GM19239 (cell line): ENCODE measurements around the gene GDF2.
A peak's percentile ranks its signal among the peaks of the same experiment; 100 is the strongest.

ENCODE experiments used
- DNase-seq: peaks from one replicate; pipeline ENCODE4 v3.0.0; 2011; ENCODE audit warnings: low spot score; ENCODE audit not compliant: insufficient read length
- FAIRE-seq: peaks from 2 replicates; lab custom pipeline; 2011; peaks lifted over from hg19 to GRCh38; lab: Jason Lieb, UNC

GDF2 gene

GRCh38 chr10:47330804-47331203 is 8.6 kb downstream of the GDF2 start:
- DNase-seq (no peak), FAIRE-seq (no peak)

GRCh38 chr10:47331491-47331890 is 9.2 kb downstream of the GDF2 start:
- DNase-seq (no peak), FAIRE-seq (no peak)

GRCh38 chr10:47331954-47332353 is 9.7 kb downstream of the GDF2 start:
- DNase-seq (no peak), FAIRE-seq (no peak)

- FAIRE-seq: no peak
- DNase-seq: no peak
These were observed 10.1 kb downstream of the GDF2 start for GRCh38 chr10:47332371-47332770.

- FAIRE-seq (no peak), DNase-seq (no peak)
These were observed 10.7 kb downstream of the GDF2 start for GRCh38 chr10:47332946-47333345.

- FAIRE-seq (no peak), DNase-seq (no peak)
These were observed 11.3 kb downstream of the GDF2 start for GRCh38 chr10:47333532-47333931.

GRCh38 chr10:47334466-47335295 is 12.4 kb downstream of the GDF2 start:
- FAIRE-seq (no peak), DNase-seq (no peak)

- FAIRE-seq (no peak), DNase-seq (no peak)
These were observed 13.7 kb downstream of the GDF2 start for GRCh38 chr10:47335906-47336305.

- FAIRE-seq: no peak
- DNase-seq: no peak
These were observed 14.3 kb downstream of the GDF2 start for GRCh38 chr10:47336387-47337134.

- FAIRE-seq: no peak
These were observed 15.1 kb downstream of the GDF2 start for GRCh38 chr10:47337310-47337709.

GRCh38 chr10:47339186-47339735 is 17.0 kb downstream of the GDF2 start:
- FAIRE-seq: no peak

More at GRCh38 chr10:47337310-47337709, 15.1 kb downstream of the GDF2 start:
- DNase-seq: no peak

GRCh38 chr10:47339759-47340607 is 17.7 kb downstream of the GDF2 start:
- FAIRE-seq (no peak), DNase-seq (no peak)

More at GRCh38 chr10:47339186-47339735, 17.0 kb downstream of the GDF2 start:
- DNase-seq: no peak

- DNase-seq (peak; percentile 77), FAIRE-seq (no peak)
These were observed 18.4 kb downstream of the GDF2 start for GRCh38 chr10:47340608-47341170.

GRCh38 chr10:47344996-47345870 is 23.0 kb downstream of the GDF2 start:
- DNase-seq (no peak), FAIRE-seq (no peak)

- FAIRE-seq (no peak), DNase-seq (no peak)
These were observed 24.5 kb downstream of the GDF2 start for GRCh38 chr10:47346581-47347302.

- FAIRE-seq: no peak
- DNase-seq: no peak
These were observed 25.0 kb downstream of the GDF2 start for GRCh38 chr10:47347303-47347675.

GRCh38 chr10:47348138-47348651 is 25.9 kb downstream of the GDF2 start, which contains the start of gene RBP3:
TSS of gene RBP3 (plus strand) at chr10:47348363. CDS start at chr10:47348485, 122 bp downstream.
- no peak for DNase-seq
- no peak for FAIRE-seq
